Psoas muscle (tissue), 8 donors: ENCODE data around the gene TTLL11. TPM values are rescaled to one million over a fixed set of nuclear protein-coding genes. Genes with fewer than 3 reads are reported as not detected.

Experiments used
- ATAC-seq, 4 donors: fragments of 200-7000 bp; cut with Tn5 transposase; one replicate each; pipeline ENCODE4 v1.9.1; 2020; ENCODE audit warnings: moderate library complexity in 3 of 4, mild to moderate bottlenecking in 2 of 4
- DNase-seq, 2 donors: peaks; one replicate each; pipeline ENCODE4 v3.0.0-alpha.2; 2020
- H3K27ac ChIP-seq: fragments of 200-600 bp; one replicate; pipeline ENCODE4 v1.8.0; 2022
- H3K27me3 ChIP-seq, 3 donors: fragments of 200-600 bp in 1 of 3; one replicate each; pipeline versions ENCODE4 v1.6.1 to v1.8.0; 2013 to 2022; ENCODE audit warnings: low read length in 2 of 3, mild to moderate bottlenecking in 2 of 3, moderate library complexity in 1 of 3; ENCODE audit not compliant: insufficient read depth in 3 of 3
- H3K36me3 ChIP-seq, 2 donors: fragments of 200-600 bp in 1 of 2; one replicate each; pipeline versions ENCODE4 v1.6.1 to v1.8.0; 2013 to 2022; ENCODE audit warnings: low read depth in 1 of 2, mild to moderate bottlenecking in 1 of 2, moderate library complexity in 1 of 2; ENCODE audit not compliant: insufficient read depth in 1 of 2
- H3K4me1 ChIP-seq: fragments of 200-600 bp; one replicate; pipeline ENCODE4 v1.8.0; 2022
- H3K4me3 ChIP-seq: fragments of 200-600 bp; one replicate; pipeline ENCODE4 v1.8.0; 2022; ENCODE audit warnings: mild to moderate bottlenecking
- H3K9me3 ChIP-seq: fragments of 200-600 bp; one replicate; pipeline ENCODE4 v1.8.0; 2022
- CTCF ChIP-seq: fragments of 200-600 bp; IDR thresholded peaks from one replicate; pipeline ENCODE4 v1.8.0; 2022; ENCODE audit warnings: antibody characterized with exemption
- WGBS, 3 donors: extraction: QIAGEN DNeasy Blood & Tissue Kit; methylation state at CpG; one replicate each; pipeline versions ENCODE4 v1.1.6 to v1.1.7; 2013; 5-methylcytosine and 5-hydroxymethylcytosine counted together
- intact Hi-C, 2 donors: fragments of 100-400 bp; cut with DNase I; formaldehyde crosslinking; loops; one replicate each; pipeline versions ENCODE4 v1.11.0 to v1.14.2; 2022
- polyA plus RNA-seq, 3 donors: library from polyadenylated mRNA; stranded (reverse); fragments of 200-250 nt; gene quantifications; one replicate each; pipeline ENCODE4 v1.2.3, GENCODE V29; 2013
- total RNA-seq, 4 donors: library from RNA; stranded (reverse); fragmentation: NEBNext Ultra II Directional in 2 of 4; extraction: Animal tissue kit (Norgen Biotek cat#: 25700) in 2 of 4; gene quantifications; one replicate each; pipeline versions ENCODE4 v1.2.1 to v1.2.4, GENCODE V29; 2021 to 2023
- donor health status: healthy with polysubstance abuse.
- donor health status: DM: no; HTN: no; CAD: no; lungs with moderate emphysema.
- donor health status: Bipolar disorder and iron deficiency.
- donor health status: healthy.
- donor health status: DM: yes; HTN: yes; CAD: no.
- donor health status: DM: no; HTN: no; CAD: no.
- donor health status: DM: no; HTN: no; CAD: no.
- donor health status: DM: yes; HTN: yes; CAD: no.

Gene TTLL11
- total and polyA plus RNA-seq, 7 donors = 15.1 to 56.4 (median 19.3) TPM

GRCh38 chr9:121870271-121870670, 222.8 kb downstream of the TTLL11 start:
- no peak for DNase-seq
- intact Hi-C loops = no loop called here
- WGBS, 3 donors = 93 to 97% (median 96%) methylated on average over 10 of the region's 10 CpGs
- no peak for TF ChIP-seq CTCF
- peaks cover 0 to 22% of the 10 kb centered on the region in 2 donors for H3K36me3 ChIP-seq
- H3K4me3 ChIP-seq = no peak overlapping the region
- ATAC-seq = no peak
- H3K9me3 ChIP-seq = no peaks in the 10 kb centered on the region
- no peaks in the 10 kb centered on the region for H3K27me3 ChIP-seq
- H3K4me1 ChIP-seq = no peaks in the 10 kb centered on the region
- H3K27ac ChIP-seq = no peak overlapping the region

- H3K27me3 ChIP-seq = no peaks in the 10 kb centered on the region
- no peak for TF ChIP-seq CTCF
- H3K27ac ChIP-seq = no peak overlapping the region
- no peaks in the 10 kb centered on the region for H3K4me1 ChIP-seq
- 93 to 100% (median 96%) methylated on average over 1 of the region's 1 CpG for WGBS, 3 donors
- no peak for DNase-seq
- intact Hi-C loops = loop anchor here (10.0 kb wide), 2 partner anchors 126 to 234 kb away; no protein-coding TSS in a partner anchor
- H3K4me3 ChIP-seq = no peak overlapping the region
- no peak for ATAC-seq
- no peaks in the 10 kb centered on the region for H3K9me3 ChIP-seq
- peaks cover 0 to 22% of the 10 kb centered on the region in 2 donors for H3K36me3 ChIP-seq
Measured at GRCh38 chr9:121868626-121869025, 224.5 kb downstream of the TTLL11 start.

- ATAC-seq (no peak), DNase-seq (no peak)
- 89 to 100% (median 100%) methylated on average over 1 of the region's 1 CpG for WGBS, 3 donors
- no peaks in the 10 kb centered on the region for H3K27me3 ChIP-seq
- no peaks in the 10 kb centered on the region for H3K9me3 ChIP-seq
- intact Hi-C loops = loop anchor here (10.0 kb wide), 2 partner anchors 128 to 232 kb away; no protein-coding TSS in a partner anchor
- H3K4me1 ChIP-seq = no peaks in the 10 kb centered on the region
- no peak overlapping the region for H3K4me3 ChIP-seq
- H3K27ac ChIP-seq = no peak overlapping the region
- no peak for TF ChIP-seq CTCF
- H3K36me3 ChIP-seq = peaks cover 0 to 22% of the 10 kb centered on the region in 2 donors
Measured at GRCh38 chr9:121866927-121867326, 226.2 kb downstream of the TTLL11 start.

- Histone ChIP-seq H3K27ac (no peak overlapping the region), H3K4me1 (peaks cover 5% of the 10 kb centered on the region), H3K36me3 (peaks cover 0 to 22% of the 10 kb centered on the region in 2 donors), H3K4me3 (no peak overlapping the region), H3K9me3 (no peaks in the 10 kb centered on the region), H3K27me3 (no peaks in the 10 kb centered on the region)
- DNase-seq = no peak
- no peak for ATAC-seq
- TF ChIP-seq CTCF = no peak
- 96 to 98% (median 98%) methylated on average over 7 of the region's 7 CpGs for WGBS, 3 donors
- intact Hi-C loops = loop anchor here (10.0 kb wide), 2 partner anchors 129 to 231 kb away; no protein-coding TSS in a partner anchor
Measured at GRCh38 chr9:121865884-121866283, 227.2 kb downstream of the TTLL11 start.

GRCh38 chr9:121865060-121865459, 228.0 kb downstream of the TTLL11 start:
- H3K9me3 ChIP-seq = no peaks in the 10 kb centered on the region
- TF ChIP-seq CTCF = no peak
- peaks cover 0 to 21% of the 10 kb centered on the region in 2 donors for H3K36me3 ChIP-seq
- intact Hi-C loops = loop anchor here (10.0 kb wide), 2 partner anchors 130 to 230 kb away; no protein-coding TSS in a partner anchor
- no peaks in the 10 kb centered on the region for H3K27me3 ChIP-seq
- no peak for DNase-seq
- no peak overlapping the region for H3K27ac ChIP-seq
- WGBS, 3 donors = 88 to 95% (median 91%) methylated on average over 6 of the region's 6 CpGs
- H3K4me1 ChIP-seq = peaks cover 5% of the 10 kb centered on the region
- no peak overlapping the region for H3K4me3 ChIP-seq
- no peak for ATAC-seq
